Memory B cell (primary cell): ENCODE measurements around the gene RASAL2.
A peak's percentile ranks its signal among the peaks of the same experiment; 100 is the strongest.
"Not testable (repeated sequence)": the region's sequence is repeated elsewhere in the genome, so short reads cannot be mapped to it uniquely, and the experiment has no call there.

Experiments used
- ATAC-seq: fragments of 150-1000 bp; cut with Tn5 transposase; 2 replicates; pipeline ENCODE4 v1.10.0; 2021; ENCODE audit warnings: low read depth, mild to moderate bottlenecking, moderate library complexity
- DNase-seq, 2 donors: peaks; one replicate each; pipeline ENCODE4 v3.0.0; 2022; ENCODE audit warnings: low spot score in 2 of 2
- H3K27ac Mint-ChIP-seq: one replicate; pipeline ENCODE4 v1.8.0; 2022; ENCODE audit warnings: mild to moderate bottlenecking, moderate library complexity, mixed read lengths
- H3K27me3 Mint-ChIP-seq: one replicate; pipeline ENCODE4 v1.8.0; 2022; ENCODE audit warnings: mixed read lengths
- H3K36me3 Mint-ChIP-seq: one replicate; pipeline ENCODE4 v1.8.0; 2022; ENCODE audit warnings: mild to moderate bottlenecking, mixed read lengths
- H3K4me1 Mint-ChIP-seq: one replicate; pipeline ENCODE4 v1.8.0; 2022; ENCODE audit warnings: mixed read lengths
- H3K4me3 Mint-ChIP-seq: one replicate; pipeline ENCODE4 v1.8.0; 2022; ENCODE audit warnings: mild to moderate bottlenecking, moderate library complexity, mixed read lengths
- H3K9me3 Mint-ChIP-seq: one replicate; pipeline ENCODE4 v1.8.0; 2022; ENCODE audit warnings: mixed read lengths

RASAL2 gene

GRCh38 chr1:178091454-178091853 lies 2.5 kb upstream of the RASAL2 start:
- not testable (repeated sequence) for H3K36me3 Mint-ChIP-seq, H3K9me3 Mint-ChIP-seq, DNase-seq, ATAC-seq, H3K4me3 Mint-ChIP-seq, H3K27ac Mint-ChIP-seq
- Mint-ChIP-seq H3K4me1 (peaks cover 13% of the 10 kb centered on the region), H3K27me3 (peaks cover 26% of the 10 kb centered on the region)

DNA sequence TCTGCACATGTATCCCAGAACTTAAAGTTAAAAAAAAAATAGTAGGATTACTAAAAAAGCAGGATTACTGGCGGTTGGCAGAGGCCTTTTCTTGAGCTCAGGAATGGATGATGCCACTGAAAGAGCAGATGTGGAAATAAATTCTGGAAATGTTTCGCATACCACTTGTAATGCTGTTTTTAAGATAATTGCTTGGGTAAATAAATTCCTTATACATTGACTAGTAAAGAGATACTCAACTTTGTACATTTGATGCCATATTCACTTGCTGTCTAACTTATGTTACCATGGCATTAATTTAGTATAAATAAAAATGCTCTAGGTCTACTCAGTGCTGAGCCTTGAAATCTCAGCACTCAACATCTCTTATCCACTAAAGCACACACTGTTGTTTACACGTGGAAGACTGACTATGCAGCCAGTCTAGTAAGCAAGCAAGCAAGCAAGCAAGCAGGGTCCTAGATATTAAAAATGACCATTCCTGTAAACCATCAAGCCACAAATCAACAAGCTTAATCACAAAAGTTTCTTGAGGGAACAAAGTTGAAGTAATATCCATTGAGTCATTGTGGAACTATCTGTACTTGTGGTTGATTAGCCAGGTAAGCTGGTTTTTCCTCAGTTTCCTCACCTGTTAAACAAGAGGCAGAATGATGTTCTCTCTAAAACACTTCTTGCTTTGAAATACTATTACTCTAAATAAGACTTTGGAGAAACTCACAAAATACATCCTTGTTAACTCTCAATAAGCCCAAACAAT lies 1.7 kb upstream of the RASAL2 start:
- ATAC-seq (no peak), DNase-seq (no peak)
- H3K36me3 Mint-ChIP-seq = no peaks in the 10 kb centered on the region
- H3K4me1 Mint-ChIP-seq = peaks cover 13% of the 10 kb centered on the region
- no peak overlapping the region for H3K27ac Mint-ChIP-seq
- H3K9me3 Mint-ChIP-seq = no peaks in the 10 kb centered on the region
- H3K27me3 Mint-ChIP-seq = peaks cover 26% of the 10 kb centered on the region
- H3K4me3 Mint-ChIP-seq = no peak overlapping the region

- peaks cover 24% of the 10 kb centered on the region for H3K27me3 Mint-ChIP-seq
- H3K27ac Mint-ChIP-seq = no peak overlapping the region
- H3K9me3 Mint-ChIP-seq = no peaks in the 10 kb centered on the region
- H3K4me3 Mint-ChIP-seq = peak overlapping the region; percentile 86
- no peaks in the 10 kb centered on the region for H3K36me3 Mint-ChIP-seq
- peaks cover 13% of the 10 kb centered on the region for H3K4me1 Mint-ChIP-seq
- ATAC-seq = no peak
- no peak for DNase-seq
Measured at GRCh38 chr1:178092878-178093493, 918 bp upstream of the RASAL2 start.

- Mint-ChIP-seq H3K27ac (no peak overlapping the region), H3K4me1 (peaks cover 13% of the 10 kb centered on the region), H3K27me3 (peaks cover 24% of the 10 kb centered on the region), H3K4me3 (peak overlapping the region; percentile 86), H3K36me3 (no peaks in the 10 kb centered on the region), H3K9me3 (no peaks in the 10 kb centered on the region)
- ATAC-seq (peak; percentile 73), DNase-seq (peak; percentile 20 to 49)
Measured at GRCh38 chr1:178093494-178093950, 382 bp upstream of the RASAL2 start.

- no peaks in the 10 kb centered on the region for H3K36me3 Mint-ChIP-seq
- H3K4me3 Mint-ChIP-seq = peak overlapping the region; percentile 47
- no peak overlapping the region for H3K27ac Mint-ChIP-seq
- no peaks in the 10 kb centered on the region for H3K9me3 Mint-ChIP-seq
- DNase-seq = no peak
- H3K27me3 Mint-ChIP-seq = peaks cover 21% of the 10 kb centered on the region
- H3K4me1 Mint-ChIP-seq = peaks cover 13% of the 10 kb centered on the region
- no peak for ATAC-seq
Measured at GRCh38 chr1:178094739-178095645, 1.1 kb downstream of the RASAL2 start.

- peaks cover 13% of the 10 kb centered on the region for H3K4me1 Mint-ChIP-seq
- no peaks in the 10 kb centered on the region for H3K9me3 Mint-ChIP-seq
- H3K36me3 Mint-ChIP-seq = no peaks in the 10 kb centered on the region
- H3K4me3 Mint-ChIP-seq = no peak overlapping the region
- ATAC-seq (no peak), DNase-seq (no peak)
- no peak overlapping the region for H3K27ac Mint-ChIP-seq
- H3K27me3 Mint-ChIP-seq = peaks cover 22% of the 10 kb centered on the region
Measured at GRCh38 chr1:178096421-178096820, 2.5 kb downstream of the RASAL2 start.

GRCh38 chr1:178098262-178098661 lies 4.4 kb downstream of the RASAL2 start:
- ATAC-seq (no peak), DNase-seq (no peak)
- Mint-ChIP-seq H3K27me3 (peaks cover 11% of the 10 kb centered on the region), H3K36me3 (no peaks in the 10 kb centered on the region), H3K4me1 (peaks cover 8% of the 10 kb centered on the region), H3K9me3 (no peaks in the 10 kb centered on the region), H3K4me3 (no peak overlapping the region), H3K27ac (no peak overlapping the region)

DNA sequence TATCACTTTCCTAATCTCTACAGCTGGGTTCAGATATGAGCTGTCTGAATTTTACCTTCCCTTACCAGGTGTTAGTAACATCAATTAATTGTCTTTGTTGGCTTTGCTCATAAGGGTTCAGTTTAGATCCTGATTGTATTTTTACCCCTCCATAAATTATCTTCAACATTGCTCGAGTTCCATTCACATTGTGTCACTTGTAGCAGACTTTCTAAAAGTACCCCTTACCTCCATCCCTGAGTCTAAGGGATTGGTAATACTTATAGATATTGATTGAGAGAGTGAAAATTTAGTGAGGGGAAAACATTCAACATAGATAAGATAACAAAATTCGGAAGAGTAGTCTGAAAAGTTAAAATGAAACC lies 7.3 kb downstream of the RASAL2 start:
- Mint-ChIP-seq H3K4me1 (no peaks in the 10 kb centered on the region), H3K27me3 (peaks cover 9% of the 10 kb centered on the region), H3K27ac (no peak overlapping the region), H3K4me3 (no peak overlapping the region), H3K9me3 (no peaks in the 10 kb centered on the region), H3K36me3 (no peaks in the 10 kb centered on the region)
- DNase-seq (no peak), ATAC-seq (no peak)

DNA sequence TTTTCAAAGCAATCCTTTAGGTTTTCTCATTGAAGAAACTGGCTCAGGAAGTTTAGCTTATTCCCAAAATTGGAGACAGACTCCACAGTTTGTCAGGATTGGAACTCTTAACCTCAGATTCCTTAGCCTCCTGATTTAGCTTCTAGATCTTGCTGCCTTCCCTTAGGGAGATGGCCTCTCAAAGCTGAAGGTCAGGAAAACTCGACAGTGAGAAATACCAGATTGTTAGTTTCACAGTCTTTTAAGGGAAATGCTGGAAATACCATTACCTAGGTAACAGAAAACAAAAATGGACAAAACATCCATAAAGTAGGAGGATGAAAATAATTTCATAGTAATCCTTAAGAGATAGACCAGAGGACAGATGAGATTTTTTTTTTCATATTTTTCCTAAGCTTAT lies 7.8 kb downstream of the RASAL2 start:
- peaks cover 9% of the 10 kb centered on the region for H3K27me3 Mint-ChIP-seq
- DNase-seq (no peak), ATAC-seq (no peak)
- H3K4me1 Mint-ChIP-seq = no peaks in the 10 kb centered on the region
- H3K4me3 Mint-ChIP-seq = no peak overlapping the region
- H3K9me3 Mint-ChIP-seq = no peaks in the 10 kb centered on the region
- no peaks in the 10 kb centered on the region for H3K36me3 Mint-ChIP-seq
- no peak overlapping the region for H3K27ac Mint-ChIP-seq

- no peak for ATAC-seq
- Mint-ChIP-seq H3K9me3 (no peaks in the 10 kb centered on the region), H3K36me3 (no peaks in the 10 kb centered on the region), H3K27me3 (peaks cover 9% of the 10 kb centered on the region), H3K27ac (no peak overlapping the region), H3K4me1 (no peaks in the 10 kb centered on the region), H3K4me3 (no peak overlapping the region)
- no peak for DNase-seq
Measured at GRCh38 chr1:178102218-178102617, 8.3 kb downstream of the RASAL2 start.

GRCh38 chr1:178107823-178108222 lies 13.9 kb downstream of the RASAL2 start:
- H3K4me3 Mint-ChIP-seq = no peak overlapping the region
- no peak overlapping the region for H3K27ac Mint-ChIP-seq
- no peaks in the 10 kb centered on the region for H3K9me3 Mint-ChIP-seq
- no peak for DNase-seq
- H3K27me3 Mint-ChIP-seq = peaks cover 2% of the 10 kb centered on the region
- no peak for ATAC-seq
- no peaks in the 10 kb centered on the region for H3K36me3 Mint-ChIP-seq
- no peaks in the 10 kb centered on the region for H3K4me1 Mint-ChIP-seq

DNA sequence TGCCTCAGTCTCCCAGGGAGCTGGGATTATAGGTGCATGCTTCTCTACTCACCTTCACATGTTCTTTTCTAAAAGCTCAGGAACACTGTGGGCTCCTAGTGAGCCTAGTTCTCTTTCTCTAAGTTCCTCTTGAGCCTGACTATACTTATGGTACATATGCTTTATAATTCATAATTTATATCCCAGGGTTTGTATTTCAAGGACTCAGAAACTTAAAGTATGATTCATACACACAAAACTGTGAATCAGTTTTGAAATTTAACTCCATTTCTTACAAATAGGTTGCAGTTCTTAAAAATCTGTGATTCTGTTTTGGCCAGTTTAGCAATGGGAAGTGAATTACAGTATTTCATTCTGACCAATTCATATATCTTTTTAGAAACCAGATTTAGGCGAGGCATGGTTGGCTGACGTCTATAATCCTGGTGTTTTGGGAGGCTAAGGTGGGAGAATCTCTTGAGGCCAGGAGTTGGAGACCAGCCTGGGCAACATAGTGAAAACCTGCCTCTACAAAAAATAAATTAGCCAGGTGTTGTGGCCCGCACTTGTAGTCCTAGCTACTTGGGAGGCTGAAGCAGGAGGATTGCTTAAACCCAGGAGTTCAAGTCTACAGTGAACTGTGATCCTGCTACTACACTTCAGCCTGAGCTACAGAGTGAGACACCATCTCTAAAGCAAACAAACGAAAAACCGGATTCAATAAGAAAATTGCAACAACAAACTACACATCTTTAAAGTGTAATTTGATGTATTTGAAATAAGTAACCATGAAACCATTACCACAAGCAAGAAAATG lies 15.6 kb downstream of the RASAL2 start:
- ATAC-seq (no peak), DNase-seq (no peak)
- H3K36me3 Mint-ChIP-seq = no peaks in the 10 kb centered on the region
- no peaks in the 10 kb centered on the region for H3K4me1 Mint-ChIP-seq
- H3K9me3 Mint-ChIP-seq = no peaks in the 10 kb centered on the region
- H3K27me3 Mint-ChIP-seq = peaks cover 4% of the 10 kb centered on the region
- no peak overlapping the region for H3K27ac Mint-ChIP-seq
- no peak overlapping the region for H3K4me3 Mint-ChIP-seq

DNA sequence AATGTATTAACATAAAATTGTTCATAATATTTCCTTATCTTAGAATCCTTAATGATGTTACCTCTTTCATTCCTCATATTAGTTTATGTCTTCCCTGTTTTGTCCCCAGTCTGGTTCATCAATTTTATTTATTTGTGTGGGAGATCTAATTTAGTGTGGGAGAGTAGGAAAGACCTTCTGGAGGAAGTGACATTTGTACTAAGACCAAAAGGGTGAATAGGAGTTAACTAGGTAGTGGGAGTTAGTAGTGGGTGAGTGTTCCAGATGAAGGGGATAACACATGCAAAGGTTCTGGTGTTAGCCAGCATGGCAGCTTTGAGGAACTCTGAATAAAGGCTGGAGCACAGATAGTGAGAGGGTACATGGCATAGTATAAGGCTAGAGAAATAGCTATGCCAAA lies 21.4 kb downstream of the RASAL2 start:
- no peak overlapping the region for H3K4me3 Mint-ChIP-seq
- H3K36me3 Mint-ChIP-seq = no peaks in the 10 kb centered on the region
- no peak for DNase-seq
- H3K27me3 Mint-ChIP-seq = peaks cover 5% of the 10 kb centered on the region
- H3K27ac Mint-ChIP-seq = no peak overlapping the region
- H3K9me3 Mint-ChIP-seq = no peaks in the 10 kb centered on the region
- no peaks in the 10 kb centered on the region for H3K4me1 Mint-ChIP-seq
- ATAC-seq = no peak
